Hematopoietic multipotent progenitor cell treated with erythropoietin and hydrocortisone succinate and interleukin-3 and kit ligand, for 17 days (in vitro differentiated cells): ENCODE measurements around the gene HJURP.
A peak's percentile ranks its signal among the peaks of the same experiment; 100 is the strongest.
"Not testable (repeated sequence)": the region's sequence is repeated elsewhere in the genome, so short reads cannot be mapped to it uniquely, and the experiment has no call there.

Source experiments
- DNase-seq: peaks from one replicate; pipeline ENCODE4 v3.0.0-alpha.2; 2015; ENCODE audit warnings: low spot score

The HJURP gene

GRCh38 chr2:233854241-233854981 is at the start of gene HJURP:
Gene HJURP (minus strand): TSS chr2:233854535. CDS start chr2:233854500, 35 bp downstream.
- DNase-seq: peak; percentile 95

GRCh38 chr2:233901884-233902283 is 47.5 kb upstream of the HJURP start:
- DNase-seq: no peak

- DNase-seq: no peak
These were observed 47.0 kb upstream of the HJURP start for GRCh38 chr2:233901367-233901766.

GRCh38 chr2:233896253-233896652 is 41.9 kb upstream of the HJURP start:
- DNase-seq: not testable (repeated sequence)

- no peak for DNase-seq
These were observed 38.5 kb upstream of the HJURP start for GRCh38 chr2:233892793-233893192.

- no peak for DNase-seq
These were observed 28.0 kb upstream of the HJURP start for GRCh38 chr2:233882353-233882752.

- DNase-seq: not testable (repeated sequence)
These were observed 17.8 kb upstream of the HJURP start for GRCh38 chr2:233872125-233872524.

GRCh38 chr2:233871432-233871831 is 17.1 kb upstream of the HJURP start:
- DNase-seq: no peak

GRCh38 chr2:233867993-233868532 is 13.7 kb upstream of the HJURP start, which contains the start of gene MSL3B:
Gene MSL3B (minus strand): TSS chr2:233868386.
- peak; percentile 67 for DNase-seq

GRCh38 chr2:233866479-233866878 is 12.1 kb upstream of the HJURP start:
- DNase-seq: no peak

GRCh38 chr2:233865838-233866237 is 11.5 kb upstream of the HJURP start:
- DNase-seq: no peak

GRCh38 chr2:233862261-233862768 is 8.0 kb upstream of the HJURP start:
- DNase-seq: no peak

- no peak for DNase-seq
These were observed 4.0 kb upstream of the HJURP start for GRCh38 chr2:233858331-233858730.

- peak; percentile 85 for DNase-seq
These were observed 3.3 kb upstream of the HJURP start for GRCh38 chr2:233857511-233858141.

- DNase-seq: peak; percentile 83
These were observed 1.8 kb upstream of the HJURP start for GRCh38 chr2:233856184-233856583.

- peak; percentile 24 for DNase-seq
These were observed 1.0 kb upstream of the HJURP start for GRCh38 chr2:233855345-233855744.

- DNase-seq: no peak
These were observed 473 bp downstream of the HJURP start for GRCh38 chr2:233853883-233854240.

- DNase-seq: peak; percentile 27
These were observed 982 bp downstream of the HJURP start for GRCh38 chr2:233853353-233853752.

- peak; percentile 51 for DNase-seq
These were observed 2.3 kb downstream of the HJURP start for GRCh38 chr2:233852056-233852455.

- no peak for DNase-seq
These were observed 3.2 kb downstream of the HJURP start for GRCh38 chr2:233851169-233851568.

- DNase-seq: no peak
These were observed 3.6 kb downstream of the HJURP start for GRCh38 chr2:233850745-233851144.

- no peak for DNase-seq
These were observed 4.6 kb downstream of the HJURP start for GRCh38 chr2:233849607-233850271.

GRCh38 chr2:233848276-233848675 is 6.1 kb downstream of the HJURP start:
- DNase-seq: no peak
